Measurements from ENCODE around the gene ARL6IP1. TPM values are rescaled to one million over a fixed set of nuclear protein-coding genes. Genes with fewer than 3 reads are reported as not detected.

ARL6IP1 gene
- total RNA-seq, 4 donors from 2014 or later = 97.6 to 186 (median 124) TPM

DNA sequence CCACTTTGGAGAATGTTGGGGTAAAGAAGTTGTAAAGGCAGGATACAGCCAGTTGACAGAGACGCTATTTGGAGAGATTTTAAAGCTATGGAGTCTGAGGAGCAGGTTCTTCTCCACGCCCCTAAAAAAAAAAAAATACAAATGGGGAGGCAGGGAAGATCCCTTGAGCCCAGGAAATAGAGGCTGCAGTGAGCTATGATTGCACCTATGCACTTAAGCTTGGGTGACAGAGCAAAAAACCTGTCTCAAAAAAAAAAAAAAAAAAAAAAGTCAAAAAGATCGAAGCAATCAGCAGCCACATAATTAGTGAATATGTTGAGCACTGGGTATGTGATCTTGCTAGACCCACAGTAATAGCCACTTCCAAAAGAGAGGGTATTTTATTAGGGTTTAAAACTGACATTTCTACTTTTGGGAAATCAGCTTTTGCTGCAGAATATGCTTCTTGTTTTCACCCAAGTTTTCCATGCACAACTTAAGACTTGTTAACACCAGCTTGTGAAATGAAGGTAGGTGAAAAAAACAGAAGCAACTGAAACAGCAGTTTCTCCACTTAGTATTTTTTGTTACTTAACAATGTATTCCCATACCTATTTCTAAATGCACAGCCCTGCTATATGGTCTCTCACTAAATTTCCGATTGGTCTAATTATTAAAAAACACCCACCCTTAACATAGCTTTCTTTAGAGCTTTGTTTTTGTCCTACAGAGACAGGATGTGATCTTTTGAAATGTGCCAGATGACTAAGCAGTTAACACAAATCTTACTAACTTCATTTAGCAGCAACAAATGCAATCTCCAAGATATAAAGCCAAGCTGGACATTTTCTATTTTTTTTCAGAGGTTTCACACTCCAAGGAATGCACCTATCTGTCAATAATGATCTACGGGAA lies 2.5 kb upstream of the ARL6IP1 start:
- TF ChIP-seq POLR2A (IDR thresholded peaks at IDR 0.05) = no peak
- TF ChIP-seq, protein P1, sequence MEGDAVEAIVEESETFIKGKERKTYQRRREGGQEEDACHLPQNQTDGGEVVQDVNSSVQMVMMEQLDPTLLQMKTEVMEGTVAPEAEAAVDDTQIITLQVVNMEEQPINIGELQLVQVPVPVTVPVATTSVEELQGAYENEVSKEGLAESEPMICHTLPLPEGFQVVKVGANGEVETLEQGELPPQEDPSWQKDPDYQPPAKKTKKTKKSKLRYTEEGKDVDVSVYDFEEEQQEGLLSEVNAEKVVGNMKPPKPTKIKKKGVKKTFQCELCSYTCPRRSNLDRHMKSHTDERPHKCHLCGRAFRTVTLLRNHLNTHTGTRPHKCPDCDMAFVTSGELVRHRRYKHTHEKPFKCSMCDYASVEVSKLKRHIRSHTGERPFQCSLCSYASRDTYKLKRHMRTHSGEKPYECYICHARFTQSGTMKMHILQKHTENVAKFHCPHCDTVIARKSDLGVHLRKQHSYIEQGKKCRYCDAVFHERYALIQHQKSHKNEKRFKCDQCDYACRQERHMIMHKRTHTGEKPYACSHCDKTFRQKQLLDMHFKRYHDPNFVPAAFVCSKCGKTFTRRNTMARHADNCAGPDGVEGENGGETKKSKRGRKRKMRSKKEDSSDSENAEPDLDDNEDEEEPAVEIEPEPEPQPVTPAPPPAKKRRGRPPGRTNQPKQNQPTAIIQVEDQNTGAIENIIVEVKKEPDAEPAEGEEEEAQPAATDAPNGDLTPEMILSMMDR (IDR thresholded peaks at IDR 0.05) = no peak

DNA sequence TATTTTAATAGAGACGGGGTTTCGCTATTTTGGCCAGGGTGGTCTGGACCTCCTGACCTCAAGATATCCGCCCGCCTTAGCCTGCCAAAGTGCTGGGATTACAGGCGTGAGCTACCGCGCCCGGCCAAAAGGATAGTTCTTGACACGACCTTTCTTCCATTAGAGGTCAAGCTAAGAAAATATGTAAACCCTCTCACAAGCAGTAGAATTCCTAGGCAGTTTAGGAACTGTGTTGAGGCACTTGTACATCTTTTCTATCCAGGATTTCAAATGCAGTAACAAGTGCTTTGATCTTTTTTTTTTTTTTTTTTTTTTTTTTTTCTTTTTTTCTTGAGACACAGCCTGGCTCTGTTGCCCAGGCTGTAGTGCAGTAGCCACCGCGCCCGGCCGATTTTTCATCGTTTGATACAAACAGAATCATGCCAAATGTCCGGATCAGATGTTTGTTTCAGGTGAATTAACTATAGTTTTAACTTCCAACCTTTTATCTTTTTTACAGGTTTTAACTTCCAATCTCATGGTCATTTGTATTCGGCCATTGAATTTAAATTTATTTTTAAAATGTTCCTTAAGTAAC lies 1.5 kb upstream of the ARL6IP1 start:
- 92 to 94% methylated on average over 16 of the region's 16 CpGs for WGBS, 2 donors
- TF ChIP-seq POLR2A (IDR thresholded peaks at IDR 0.05) = no peak
- TF ChIP-seq, protein P1 (IDR thresholded peaks at IDR 0.05) = no peak
- intact Hi-C loops (cut with DNase I; ENCODE audit: low total_unique reads) = loop anchor here (5.0 kb wide), 1 partner anchor 164 kb away; no protein-coding TSS in a partner anchor
- H3K4me3 ChIP-seq (ENCODE audit: low read depth, poor library complexity, severe bottlenecking) = no peak overlapping the region
- DNase-seq (ENCODE audit: low spot score in 2 of 2) = no peak

More for the DNA sequence above, 2.5 kb upstream of the ARL6IP1 start:
- 59 to 64% methylated on average over 5 of the region's 5 CpGs for WGBS, 2 donors
- no peak for DNase-seq (ENCODE audit: low spot score in 2 of 2)
- no peak overlapping the region for H3K4me3 ChIP-seq (ENCODE audit: low read depth, poor library complexity, severe bottlenecking)
- intact Hi-C loops (cut with DNase I; ENCODE audit: low total_unique reads) = loop anchor here (5.0 kb wide), 1 partner anchor 163 kb away; no protein-coding TSS in a partner anchor

DNA sequence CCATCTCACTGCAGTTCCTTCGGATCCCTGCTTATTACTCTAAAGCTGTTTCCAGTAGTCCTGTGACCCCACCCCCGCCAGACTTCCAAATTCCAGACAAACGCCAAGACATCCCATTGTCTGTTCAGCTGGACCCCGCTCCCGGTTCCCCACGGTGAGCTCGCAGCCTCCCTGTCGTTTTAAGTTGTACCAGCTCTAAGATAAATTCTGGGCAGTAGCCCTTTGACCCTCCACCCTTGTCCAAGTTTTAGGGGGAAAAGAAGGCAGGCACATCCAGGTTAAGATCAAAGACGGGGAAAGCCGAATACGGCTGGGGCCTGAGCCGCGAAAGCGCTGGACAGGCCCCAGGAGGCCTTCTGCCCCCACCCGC lies 589 bp downstream of the ARL6IP1 start:
- TF ChIP-seq, protein P1 (IDR thresholded peaks at IDR 0.05) = no peak
- no peak for TF ChIP-seq POLR2A (IDR thresholded peaks at IDR 0.05)
- intact Hi-C loops (cut with DNase I; ENCODE audit: low total_unique reads) = loop anchor here (5.0 kb wide), 1 partner anchor 167 kb away; no protein-coding TSS in a partner anchor
- peak in 1 of 2 donors; percentile 88 for DNase-seq (ENCODE audit: low spot score in 2 of 2)
- WGBS, 2 donors = 0 to 1% methylated on average over 15 of the region's 15 CpGs
- H3K4me3 ChIP-seq (ENCODE audit: low read depth, poor library complexity, severe bottlenecking) = peak overlapping the region; percentile 90

DNA sequence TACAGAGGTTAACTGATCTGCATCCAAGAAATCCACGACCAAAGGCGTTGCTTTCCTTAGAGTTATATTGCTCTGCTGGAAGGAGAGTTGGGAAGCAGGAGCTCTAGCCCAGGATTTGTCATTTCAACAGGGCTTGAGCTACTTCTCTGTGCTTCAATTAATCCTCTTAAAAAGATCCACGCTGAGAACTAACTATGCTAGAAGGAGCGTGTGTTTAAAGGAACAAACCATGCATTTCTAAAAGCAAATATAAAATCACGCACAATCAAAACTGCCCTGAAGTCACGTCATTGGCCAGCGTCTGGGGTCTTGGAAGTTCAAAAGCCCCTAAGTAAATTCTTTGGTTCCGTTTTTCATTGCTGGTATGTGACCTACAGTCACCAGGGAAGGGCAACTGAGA lies 1.1 kb downstream of the ARL6IP1 start:
- DNase-seq (ENCODE audit: low spot score in 2 of 2) = no peak
- intact Hi-C loops (cut with DNase I; ENCODE audit: low total_unique reads) = loop anchor here (5.0 kb wide), 1 partner anchor 167 kb away; no protein-coding TSS in a partner anchor
- no peak for TF ChIP-seq POLR2A (IDR thresholded peaks at IDR 0.05)
- TF ChIP-seq, protein P1 (IDR thresholded peaks at IDR 0.05) = no peak

DNA sequence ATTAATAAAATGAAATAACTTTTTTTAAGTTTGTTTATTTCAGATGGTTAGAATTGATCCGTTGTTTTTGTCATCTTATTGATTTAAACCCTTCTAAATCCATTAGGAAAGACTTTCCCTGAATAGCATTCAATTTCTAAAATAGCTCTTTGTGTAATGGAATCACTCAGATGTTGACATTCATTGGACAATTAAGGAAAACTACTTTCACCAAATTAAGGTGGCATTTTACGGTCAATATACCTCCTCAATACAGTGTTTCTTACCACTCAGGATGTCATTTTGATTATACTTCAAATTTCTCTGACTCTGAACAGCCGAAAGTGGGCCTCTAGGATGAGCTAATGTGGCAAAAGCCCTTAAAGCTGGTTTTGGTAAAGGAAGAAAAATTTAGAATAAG lies 1.8 kb downstream of the ARL6IP1 start:
- no peak overlapping the region for H3K4me3 ChIP-seq (ENCODE audit: low read depth, poor library complexity, severe bottlenecking)
- DNase-seq (ENCODE audit: low spot score in 2 of 2) = no peak
- TF ChIP-seq POLR2A (IDR thresholded peaks at IDR 0.05) = no peak
- TF ChIP-seq, protein P1 (IDR thresholded peaks at IDR 0.05) = no peak
- 81 to 87% methylated on average over 3 of the region's 3 CpGs for WGBS, 2 donors
- intact Hi-C loops (cut with DNase I; ENCODE audit: low total_unique reads) = no loop called here

More for the DNA sequence above, 1.1 kb downstream of the ARL6IP1 start:
- 5 to 6% methylated on average over 8 of the region's 8 CpGs for whole genome bisulfite sequencing, 2 donors
- H3K4me3 ChIP-seq (ENCODE audit: low read depth, poor library complexity, severe bottlenecking) = peak overlapping the region; percentile 90

All from lower leg skin (tissue), 4 donors.